Thyroid gland (tissue), 4 donors: ENCODE data around the gene GALNT14.

Experiments used
- POLR2A ChIP-seq, 2 donors: fragments of 450-650 bp; IDR thresholded peaks; one replicate each; pipeline ENCODE4 v1.6.1; 2017; ENCODE audit warnings: antibody characterized with exemption in 2 of 2, mild to moderate bottlenecking in 2 of 2, moderate library complexity in 1 of 2
- TF ChIP-seq, protein P1 (sequence below), 6 experiments: fragments of 200-600 bp in 3 of 6; fragments of 450-650 bp in 3 of 6; sonication (generic) in 3 of 6; IDR thresholded peaks; one replicate each; pipeline ENCODE4 v1.5.1; 2016 to 2019; ENCODE audit warnings: antibody characterized with exemption in 6 of 6, mild to moderate bottlenecking in 2 of 6, inconsistent platforms in 1 of 6, moderate library complexity in 1 of 6

DNA sequence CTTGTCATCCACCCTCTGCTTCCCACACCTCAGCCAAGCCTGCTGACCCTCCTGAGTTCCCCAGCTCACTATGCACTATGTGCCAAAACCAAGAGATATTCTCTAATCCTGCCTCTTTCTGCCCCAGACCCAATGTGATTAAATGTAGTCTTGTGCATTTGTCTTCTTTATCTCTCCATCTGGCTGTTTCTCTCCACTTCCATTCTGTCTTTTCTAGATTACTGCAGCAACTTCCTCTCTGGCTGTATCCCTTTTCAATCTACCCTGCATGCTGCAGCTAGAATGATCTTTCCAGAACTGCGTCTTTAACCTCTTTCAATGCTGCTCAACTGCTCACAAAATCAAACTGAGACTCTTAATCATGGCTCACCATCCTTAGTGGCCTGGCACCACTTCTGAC is 164.1 kb downstream of the GALNT14 start:
- TF ChIP-seq, protein P1, sequence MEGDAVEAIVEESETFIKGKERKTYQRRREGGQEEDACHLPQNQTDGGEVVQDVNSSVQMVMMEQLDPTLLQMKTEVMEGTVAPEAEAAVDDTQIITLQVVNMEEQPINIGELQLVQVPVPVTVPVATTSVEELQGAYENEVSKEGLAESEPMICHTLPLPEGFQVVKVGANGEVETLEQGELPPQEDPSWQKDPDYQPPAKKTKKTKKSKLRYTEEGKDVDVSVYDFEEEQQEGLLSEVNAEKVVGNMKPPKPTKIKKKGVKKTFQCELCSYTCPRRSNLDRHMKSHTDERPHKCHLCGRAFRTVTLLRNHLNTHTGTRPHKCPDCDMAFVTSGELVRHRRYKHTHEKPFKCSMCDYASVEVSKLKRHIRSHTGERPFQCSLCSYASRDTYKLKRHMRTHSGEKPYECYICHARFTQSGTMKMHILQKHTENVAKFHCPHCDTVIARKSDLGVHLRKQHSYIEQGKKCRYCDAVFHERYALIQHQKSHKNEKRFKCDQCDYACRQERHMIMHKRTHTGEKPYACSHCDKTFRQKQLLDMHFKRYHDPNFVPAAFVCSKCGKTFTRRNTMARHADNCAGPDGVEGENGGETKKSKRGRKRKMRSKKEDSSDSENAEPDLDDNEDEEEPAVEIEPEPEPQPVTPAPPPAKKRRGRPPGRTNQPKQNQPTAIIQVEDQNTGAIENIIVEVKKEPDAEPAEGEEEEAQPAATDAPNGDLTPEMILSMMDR (IDR thresholded peaks at IDR 0.05), result no peak
- TF ChIP-seq POLR2A (IDR thresholded peaks at IDR 0.05), result no peak
